Measurements from ENCODE around the gene NCOR2. TPM values are rescaled to one million over a fixed set of nuclear protein-coding genes. Genes with fewer than 3 reads are reported as not detected.

The NCOR2 gene
- total RNA-seq, 4 donors from 2014 or later = 41.8 to 133 (median 66.4) TPM

GRCh38 chr12:124588751-124589267, 21.4 kb upstream of the NCOR2 start:
- no peak for TF ChIP-seq CTCF (IDR thresholded peaks at IDR 0.05; ENCODE audit: low read depth)

- no peak for TF ChIP-seq CTCF (IDR thresholded peaks at IDR 0.05; ENCODE audit: low read depth)
These were observed 20.7 kb upstream of the NCOR2 start for GRCh38 chr12:124588018-124588634.

- no peak for TF ChIP-seq CTCF (IDR thresholded peaks at IDR 0.05; ENCODE audit: low read depth)
These were observed 19.3 kb upstream of the NCOR2 start for GRCh38 chr12:124586756-124587155.

- TF ChIP-seq CTCF (IDR thresholded peaks at IDR 0.05; ENCODE audit: low read depth) = no peak
These were observed 16.4 kb upstream of the NCOR2 start for GRCh38 chr12:124583854-124584253.

- TF ChIP-seq CTCF (IDR thresholded peaks at IDR 0.05; ENCODE audit: low read depth) = no peak
These were observed 14.7 kb upstream of the NCOR2 start for GRCh38 chr12:124582108-124582424.

- no peak for TF ChIP-seq CTCF (IDR thresholded peaks at IDR 0.05; ENCODE audit: low read depth)
These were observed 14.1 kb upstream of the NCOR2 start for GRCh38 chr12:124581307-124582107.

GRCh38 chr12:124579921-124580517, 12.6 kb upstream of the NCOR2 start:
- TF ChIP-seq CTCF (IDR thresholded peaks at IDR 0.05; ENCODE audit: low read depth) = no peak
